GM12878 (cell line): ENCODE measurements around the gene KRT81. TPM values are rescaled to one million over a fixed set of nuclear protein-coding genes. Genes with fewer than 3 reads are reported as not detected.

Source experiments
- ATAC-seq: fragments of 200-7000 bp; cut with Tn5 transposase; 3 replicates; pipeline ENCODE4 v1.9.1; 2020; ENCODE audit warnings: mild to moderate bottlenecking, moderate library complexity
- BruUV-seq: library from RNA; stranded (reverse); fragments of 400-500 nt; replicated peaks from 2 replicates; lab custom pipeline; 2021; lab: Mats Ljungman, UMichigan
- CTCF ChIA-PET: fragments of 300-600 bp; sonication (Branson Sonifier 250); formaldehyde crosslinking; extraction: SDS; loops from one replicate; lab custom pipeline; 2021; ENCODE audit warnings: inconsistent platforms; lab: Yijun Ruan, JAX
- POLR2A ChIA-PET: fragments of 350-600 bp; formaldehyde crosslinking; extraction: SDS; loops from one replicate; lab custom pipeline; 2021; ENCODE audit warnings: inconsistent platforms; lab: Charles Lee
- RAD21 ChIA-PET: fragments of 300-600 bp; sonication (Branson Sonifier 250); formaldehyde crosslinking; loops from one replicate; lab custom pipeline; 2023; ENCODE audit warnings: antibody characterized with exemption; ENCODE audit not compliant: unreplicated experiment; lab: Charles Lee
- SMC1A ChIA-PET: fragments of 300-600 bp; sonication (Branson Sonifier 250); formaldehyde crosslinking; loops from one replicate; lab custom pipeline; 2023; ENCODE audit not compliant: unreplicated experiment, uncharacterized antibody; lab: Charles Lee
- DNase-seq: peaks from one replicate; pipeline ENCODE4 v3.0.0-alpha.2; 2011; ENCODE audit warnings: low read depth, low spot score
- FAIRE-seq: peaks from 3 replicates; lab custom pipeline; 2011; peaks lifted over from hg19 to GRCh38; lab: Jason Lieb, UNC
- H2AFZ ChIP-seq: 2 replicates; pipeline ENCODE4 v1.6.0; 2011; ENCODE audit warnings: low read depth, low read length, control low read depth; ENCODE audit not compliant: control insufficient read depth
- H3K27ac ChIP-seq: 2 replicates; pipeline ENCODE4 v1.5.1; 2011; ENCODE audit warnings: control low read depth; ENCODE audit not compliant: control insufficient read depth, insufficient read depth
- H3K27me3 ChIP-seq, 2 experiments: replicated peaks in 1 of 2; 2 replicates each; pipeline versions ENCODE4 v1.6.0 to v1.6.1; 2011; ENCODE audit warnings: low read length in 1 of 2; ENCODE audit not compliant: control insufficient read depth in 2 of 2, insufficient read depth in 2 of 2
- H3K36me3 ChIP-seq, 2 experiments: 2 replicates each; pipeline ENCODE4 v1.5.1; 2011; ENCODE audit warnings: low read length in 1 of 2; ENCODE audit not compliant: control insufficient read depth in 2 of 2, insufficient read depth in 2 of 2
- H3K4me1 ChIP-seq: 2 replicates; pipeline ENCODE4 v1.6.1; 2011; ENCODE audit warnings: mild to moderate bottlenecking, low read length, moderate library complexity, mixed read lengths; ENCODE audit not compliant: control insufficient read depth, insufficient read depth
- H3K4me2 ChIP-seq: 2 replicates; pipeline ENCODE4 v1.6.0; 2011; ENCODE audit warnings: control low read depth; ENCODE audit not compliant: control insufficient read depth, insufficient read depth
- H3K4me3 ChIP-seq: fragments of 200-600 bp; sonication (generic); 2 replicates; pipeline ENCODE4 v1.5.1; 2016
- H3K79me2 ChIP-seq: 2 replicates; pipeline ENCODE4 v1.6.0; 2011; ENCODE audit warnings: low read length; ENCODE audit not compliant: control insufficient read depth, insufficient read depth
- H3K9ac ChIP-seq: 2 replicates; pipeline ENCODE4 v1.8.0; 2011; ENCODE audit warnings: low read length, control low read depth, mixed read lengths; ENCODE audit not compliant: control insufficient read depth, insufficient read depth
- H3K9me3 ChIP-seq: replicated peaks from 3 replicates; pipeline ENCODE4 v1.5.1; 2011; ENCODE audit warnings: mild to moderate bottlenecking, low read length; ENCODE audit not compliant: control insufficient read depth, insufficient read depth
- H4K20me1 ChIP-seq: 2 replicates; pipeline ENCODE4 v1.6.0; 2011; ENCODE audit not compliant: control insufficient read depth, insufficient read depth
- CEBPB ChIP-seq, 2 experiments: fragments of 150-350 bp in 1 of 2; IDR thresholded peaks; 2 replicates each; pipeline ENCODE4 v1.6.1; 2012 to 2014; ENCODE audit warnings: low read depth in 2 of 2, low read length in 2 of 2, borderline replicate concordance in 1 of 2, inconsistent platforms in 1 of 2
- CHD2 ChIP-seq: IDR thresholded peaks from 2 replicates; pipeline ENCODE4 v1.6.1; 2011; ENCODE audit warnings: low read depth, low read length, improper control_type of control experiment, borderline replicate concordance
- CREB1 ChIP-seq: IDR thresholded peaks from 2 replicates; pipeline ENCODE4 v1.6.1; 2012; ENCODE audit warnings: low read depth, mild to moderate bottlenecking, inconsistent platforms
- CTCF ChIP-seq, 3 experiments: IDR thresholded peaks in 2 of 3; conservative IDR thresholded peaks in 1 of 3; 2 replicates each; pipeline ENCODE4 v1.5.1; 2011; ENCODE audit warnings: low read depth in 3 of 3, low read length in 3 of 3, mild to moderate bottlenecking in 3 of 3, control low read depth in 2 of 3, moderate library complexity in 2 of 3, inconsistent platforms in 1 of 3, mixed read lengths in 1 of 3; ENCODE audit not compliant: control insufficient read depth in 2 of 3, insufficient read depth in 1 of 3; ENCODE audit errors: extremely low read depth in 1 of 3
- EED ChIP-seq: sonication (generic); IDR thresholded peaks from 2 replicates; pipeline ENCODE4 v1.6.1; 2016; ENCODE audit warnings: antibody characterized with exemption, low read depth
- ESRRA ChIP-seq: IDR thresholded peaks from 2 replicates; pipeline ENCODE4 v1.6.1; 2012; ENCODE audit warnings: mild to moderate bottlenecking, low read length, improper control_type of control experiment
- IRF4 ChIP-seq: IDR thresholded peaks from 2 replicates; pipeline ENCODE4 v1.6.1; 2011; ENCODE audit warnings: low read depth, low read length
- IRF5 ChIP-seq: fragments of 450-650 bp; IDR thresholded peaks from 2 replicates; pipeline ENCODE4 v1.6.1; 2017; ENCODE audit warnings: borderline replicate concordance
- JUNB ChIP-seq: IDR thresholded peaks from 2 replicates; pipeline ENCODE4 v1.6.1; 2016; ENCODE audit warnings: antibody characterized with exemption, mild to moderate bottlenecking
- KLF5 ChIP-seq: fragments of 450-650 bp; IDR thresholded peaks from 2 replicates; pipeline ENCODE4 v1.6.1; 2014; ENCODE audit warnings: mild to moderate bottlenecking; ENCODE audit not compliant: partially characterized antibody
- MYB ChIP-seq: fragments of 150-350 bp; IDR thresholded peaks from 2 replicates; pipeline ENCODE4 v1.6.1; 2014; ENCODE audit warnings: mild to moderate bottlenecking, low read depth, low read length, borderline replicate concordance
- NFYA ChIP-seq: IDR thresholded peaks from 2 replicates; pipeline ENCODE4 v1.6.1; 2011; ENCODE audit warnings: low read depth, mild to moderate bottlenecking, low read length, improper control_type of control experiment, borderline replicate concordance
- NFYB ChIP-seq: IDR thresholded peaks from 2 replicates; pipeline ENCODE4 v1.6.1; 2011; ENCODE audit warnings: low read depth, mild to moderate bottlenecking, low read length, improper control_type of control experiment, moderate library complexity; ENCODE audit not compliant: insufficient read depth
- NR2C2 ChIP-seq: IDR thresholded peaks from 2 replicates; pipeline ENCODE4 v1.6.1; 2011; ENCODE audit warnings: borderline replicate concordance, low read depth; ENCODE audit not compliant: control insufficient read depth, insufficient read length
- POLR2A ChIP-seq: IDR thresholded peaks from 2 replicates; pipeline ENCODE4 v1.6.1; 2011; ENCODE audit warnings: low read depth, mild to moderate bottlenecking, low read length
- TCF3 ChIP-seq: IDR thresholded peaks from 2 replicates; pipeline ENCODE4 v1.6.1; 2012; ENCODE audit warnings: low read depth, mild to moderate bottlenecking, low read length, borderline replicate concordance; ENCODE audit not compliant: insufficient read depth
- WGBS: methylation state at CpG from one replicate; pipeline ENCODE4 v1.1.6; 2016; ENCODE audit warnings: low lambda C conversion rate; ENCODE audit not compliant: insufficient replicate concordance, insufficient coverage; ENCODE audit errors: missing lambda C conversion rate; 5-methylcytosine and 5-hydroxymethylcytosine counted together
- in situ Hi-C: fragments of 300-500 bp; cut with MboI; formaldehyde crosslinking; loops from 9 replicates; pipeline ENCODE4 v1.14.3; 2018; ENCODE audit warnings: mixed read lengths
- intact Hi-C: fragments of 100-400 bp; cut with micrococcal nuclease; formaldehyde crosslinking; loops from one replicate; pipeline ENCODE4 v1.14.2; 2022; ENCODE audit not compliant: unreplicated experiment
- polyA plus RNA-seq, 11 experiments: library from polyadenylated mRNA; depleted of rRNA in 4 of 11; unstranded in 6 of 11; stranded (reverse) in 5 of 11; fragments of >200 nt; fragmentation: Nextera tagmentation in 4 of 11; fragmentation: Illumina TruSeq in 1 of 11; extraction: Ambion mirVana in 4 of 11; extraction: Trizol in 1 of 11; gene quantifications; 1 replicate in 1 of 11; 2 replicates in 10 of 11; pipeline versions ENCODE4 v1.2.1 to v1.2.3, GENCODE V29; 2011 to 2016; ENCODE audit warnings: inconsistent platforms in 2 of 11, missing spikeins in 2 of 11, low read depth in 1 of 11
- total RNA-seq, 4 experiments: library from RNA; depleted of rRNA in 3 of 4; stranded (reverse); fragments of >200 nt in 3 of 4; fragmentation: Illumina TruSeq in 1 of 4; extraction: Trizol in 1 of 4; gene quantifications; 2 replicates each; pipeline versions ENCODE4 v1.2.1 to v1.2.3, GENCODE V29; 2013 to 2021

KRT81 gene
- total and polyA plus RNA-seq, 10 of the 15 experiments (the other 5 are each of a cell fraction or from before 2014, with no cell fraction given) = 0.05 to 0.15 TPM; not detected in 8

- CTCF ChIA-PET = interaction anchor here (2.2 to 2.9 kb wide), 2 partner anchors 11 to 111 kb away, joined by 5 to 15 read pairs; no protein-coding TSS in a partner anchor
- POLR2A ChIA-PET = no interaction called here
- no peaks in the 10 kb centered on the region for H4K20me1 ChIP-seq
- RAD21 ChIA-PET = no interaction called here
- SMC1A ChIA-PET = interaction anchor here (1.2 kb wide), 1 partner anchor 17 kb away, joined by 4 read pairs; no protein-coding TSS in a partner anchor
- DNase-seq = no peak
- H3K4me3 ChIP-seq = no peak overlapping the region
- H3K9me3 ChIP-seq = no peaks in the 10 kb centered on the region; the same call in 2 of the 3 replicates
- H3K9ac ChIP-seq = no peak overlapping the region
- no peaks in the 10 kb centered on the region for H3K79me2 ChIP-seq
- FAIRE-seq = no peak
- TF ChIP-seq NFYB = no peak
- TF ChIP-seq CHD2 = no peak
- no peak for TF ChIP-seq EED
- no peak for TF ChIP-seq IRF4
- TF ChIP-seq CREB1 = no peak
- no peak for TF ChIP-seq KLF5
- no peak for TF ChIP-seq CTCF (IDR thresholded peaks at IDR 0.05 in 2 of 3, conservative IDR thresholded peaks at IDR 0.05 in 1 of 3; ENCODE audit: control insufficient read depth in 2 of 3, extremely low read depth in 1 of 3, insufficient read depth in 1 of 3, low read depth in 3 of 3, low read length in 3 of 3)
- no peak for TF ChIP-seq MYB
- TF ChIP-seq NR2C2 = no peak
- no peak for TF ChIP-seq ESRRA
- TF ChIP-seq CEBPB (IDR thresholded peaks at IDR 0.05; ENCODE audit: borderline replicate concordance in 1 of 2, low read depth in 2 of 2, low read length in 2 of 2) = no peak
- TF ChIP-seq NFYA = no peak
- TF ChIP-seq JUNB = no peak
- no peak for TF ChIP-seq TCF3
- TF ChIP-seq POLR2A = no peak
- no peak for TF ChIP-seq IRF5
- intact Hi-C loops (no loop called here), in situ Hi-C loops (no loop called here)
- no peaks in the 10 kb centered on the region for H3K36me3 ChIP-seq
- no TSS peak for BruUV-seq
- H3K27ac ChIP-seq = no peak overlapping the region
- 18% methylated on average over 2 of the region's 2 CpGs for WGBS
- ATAC-seq = no peak
- H3K4me2 ChIP-seq = no peak overlapping the region
- peaks cover 0 to 2% of the 10 kb centered on the region in 2 experiments; a peak in 1 of 4 replicates for H3K27me3 ChIP-seq
- H2AFZ ChIP-seq = no peak overlapping the region
- H3K4me1 ChIP-seq = no peaks in the 10 kb centered on the region
Measured at GRCh38 chr12:52268212-52268611, 23.1 kb downstream of the KRT81 start.
